H1 (cell line): ENCODE measurements around the gene MTHFD1. TPM values are rescaled to one million over a fixed set of nuclear protein-coding genes. Genes with fewer than 3 reads are reported as not detected.

Experiments used
- ASH2L ChIP-seq: fragments of 200-600, 300-600 bp; sonication (generic); IDR thresholded peaks from one replicate; pipeline ENCODE4 v1.7.1; 2017; ENCODE audit warnings: low read length
- CBX8 ChIP-seq: fragments of 300-800, 300-1000 bp; sonication (generic); IDR thresholded peaks from 2 replicates; pipeline ENCODE4 v1.7.1; 2016; ENCODE audit warnings: low read depth, low read length, borderline replicate concordance
- CHD2 ChIP-seq: IDR thresholded peaks from 2 replicates; pipeline ENCODE4 v1.6.1; 2012; ENCODE audit warnings: low read length, improper control_type of control experiment
- EGR1 ChIP-seq: IDR thresholded peaks from 2 replicates; pipeline ENCODE4 v1.6.1; 2011; ENCODE audit warnings: low read depth, low read length, borderline replicate concordance
- EP300 ChIP-seq, 2 experiments: IDR thresholded peaks; 1 replicate in 1 of 2; 2 replicates in 1 of 2; pipeline ENCODE4 v1.6.1; 2011 to 2012; ENCODE audit warnings: low read depth in 2 of 2, low read length in 2 of 2, mild to moderate bottlenecking in 2 of 2, borderline replicate concordance in 1 of 2, inconsistent platforms in 1 of 2, moderate library complexity in 1 of 2
- GABPA ChIP-seq: IDR thresholded peaks from 2 replicates; pipeline ENCODE4 v1.6.1; 2011; ENCODE audit warnings: mild to moderate bottlenecking, low read length, moderate library complexity, borderline replicate concordance; ENCODE audit not compliant: insufficient read depth
- KDM1A ChIP-seq: fragments of 200-600, 300-600 bp; sonication (generic); IDR thresholded peaks from 2 replicates; pipeline ENCODE4 v1.7.1; 2016; ENCODE audit warnings: mild to moderate bottlenecking, low read length, borderline replicate concordance
- MAFK ChIP-seq: IDR thresholded peaks from 2 replicates; pipeline ENCODE4 v1.6.1; 2012; ENCODE audit warnings: low read depth, mild to moderate bottlenecking, improper control_type of control experiment, low read length
- POLR2AphosphoS5 ChIP-seq: IDR thresholded peaks from 2 replicates; pipeline ENCODE4 v1.6.1; 2011; ENCODE audit warnings: low read depth, low read length
- TAF1 ChIP-seq: IDR thresholded peaks from 2 replicates; pipeline ENCODE4 v1.6.1; 2011; ENCODE audit warnings: mild to moderate bottlenecking, low read depth, low read length
- TAF7 ChIP-seq: optimal IDR thresholded peaks from 2 replicates; pipeline ENCODE3; 2011; ENCODE audit warnings: low read depth, mild to moderate bottlenecking, inconsistent platforms, low read length, moderate library complexity, borderline replicate concordance
- TBP ChIP-seq: IDR thresholded peaks from 2 replicates; pipeline ENCODE4 v1.6.1; 2011; ENCODE audit warnings: low read depth, low read length, improper control_type of control experiment
- polyA plus RNA-seq, 7 experiments: library from polyadenylated mRNA; depleted of rRNA in 3 of 7; stranded (reverse) in 5 of 7; unstranded in 2 of 7; fragments of >200 nt in 5 of 7; fragments of 200-250 nt in 2 of 7; gene quantifications; 1 replicate in 5 of 7; 2 replicates in 1 of 7; 4 replicates in 1 of 7; pipeline versions ENCODE4 v1.2.1 to v1.2.3, GENCODE V29; 2011 to 2013; ENCODE audit warnings: missing spikeins in 2 of 7, mixed read lengths in 2 of 7
- total RNA-seq: library from RNA; stranded (reverse); fragmentation: NEBNext Ultra II Directional; extraction: Animal tissue kit (Norgen Biotek cat#: 25700); gene quantifications from 2 replicates; pipeline ENCODE4 v1.2.1, GENCODE V29; 2021

MTHFD1 gene
- total and polyA plus RNA-seq, 2 of the 8 experiments (the other 6 are each of a cell fraction or from before 2014, with no cell fraction given): 79.7 to 332 TPM

DNA sequence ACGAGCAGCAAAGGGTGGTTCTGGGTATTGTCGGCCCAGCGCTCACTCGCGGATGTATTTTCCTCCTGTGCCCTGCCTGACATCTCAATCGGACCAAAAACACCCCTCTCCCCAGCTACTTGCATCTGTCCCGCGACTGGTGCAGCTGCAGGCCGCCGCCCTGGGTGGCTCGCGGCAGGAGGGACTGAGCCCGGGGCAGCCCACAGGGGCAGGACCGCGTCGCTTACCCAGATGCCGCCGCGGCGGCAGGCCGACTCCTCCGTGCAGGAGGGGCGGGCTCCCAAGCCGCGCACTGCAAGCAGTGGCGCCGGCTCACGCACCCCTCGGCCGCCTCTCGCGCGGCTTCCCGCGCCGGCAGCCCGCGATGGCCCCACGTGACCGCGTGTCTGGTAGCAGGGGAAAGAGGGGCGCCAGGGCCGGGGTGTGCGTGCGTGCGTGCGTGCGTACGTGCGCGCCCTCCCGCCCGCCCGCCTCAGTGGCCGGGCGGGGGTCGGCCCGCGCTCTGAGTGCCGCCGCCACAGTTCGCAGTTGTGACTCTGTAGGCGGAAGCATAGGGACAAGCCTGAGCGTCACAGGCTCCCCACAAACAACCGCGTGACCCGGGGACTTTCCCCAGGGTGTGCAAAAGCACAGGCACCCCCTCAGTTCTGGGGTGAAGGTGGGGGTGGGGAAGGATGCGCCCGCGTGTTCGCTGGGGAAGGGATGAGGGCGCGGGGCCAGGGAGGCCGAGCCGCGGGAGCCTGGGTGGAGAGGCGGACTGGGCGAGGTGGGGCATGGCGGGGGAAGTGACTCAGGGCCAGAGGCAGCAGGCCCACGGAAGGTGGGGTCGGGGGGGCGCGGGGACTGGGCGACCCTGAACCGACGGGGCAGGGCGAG is 115.5 kb downstream of the MTHFD1 start, which contains the start of gene ZBTB25 (continued):
- no peak for TF ChIP-seq MAFK
- peak; percentile 94 for TF ChIP-seq CHD2
- no peak for TF ChIP-seq KDM1A
- TF ChIP-seq TAF7: peak; percentile 94
- peak; percentile 87 for TF ChIP-seq TAF1
- TF ChIP-seq CBX8: no peak
- TF ChIP-seq EGR1: no peak
- peak; percentile 47 for TF ChIP-seq ASH2L
- TF ChIP-seq TBP: peak; percentile 78
- TF ChIP-seq GABPA: peak; percentile 8; the same call in 1 of the 2 replicates
- TF ChIP-seq EP300 (IDR thresholded peaks at IDR 0.05; ENCODE audit: borderline replicate concordance in 1 of 2, low read depth in 2 of 2, low read length in 2 of 2): no peak
- TF ChIP-seq POLR2AphosphoS5: no peak; the same call in 1 of the 2 replicates
